A549 (cell line): ENCODE data around the gene FHL1. TPM values are rescaled to one million over a fixed set of nuclear protein-coding genes. Genes with fewer than 3 reads are reported as not detected.

ENCODE experiments used
- ATAC-seq, 2 experiments: fragments of 200-7000 bp in 1 of 2; fragments of >200 bp in 1 of 2; cut with Nextera tagmentation in 1 of 2; cut with Tn5 transposase in 1 of 2; 3 replicates each; pipeline versions ENCODE4 v1.8.0 to v1.9.1; 2018 to 2020; ENCODE audit warnings: mild to moderate bottlenecking in 1 of 2, moderate library complexity in 1 of 2
- CTCF ChIA-PET: fragments of 300-600 bp; sonication (Branson Sonifier 250); formaldehyde crosslinking; extraction: SDS; loops from one replicate; lab custom pipeline; 2021; ENCODE audit warnings: antibody characterized with exemption, inconsistent platforms; lab: Yijun Ruan, JAX
- POLR2A ChIA-PET: fragments of 350-600 bp; formaldehyde crosslinking; extraction: SDS; loops from one replicate; lab custom pipeline; 2021; ENCODE audit warnings: antibody characterized with exemption, inconsistent platforms; lab: Yijun Ruan, JAX
- DNase-seq, 2 experiments: peaks; one replicate each; pipeline versions ENCODE4 v3.0.0 to v3.0.0-alpha.2; 2011 to 2016; ENCODE audit warnings: low read depth in 1 of 2, low spot score in 1 of 2
- FAIRE-seq: peaks from 2 replicates; lab custom pipeline; 2011; peaks lifted over from hg19 to GRCh38; lab: Jason Lieb, UNC
- H3K27ac ChIP-seq, 2 experiments: fragments of >200 bp; sonication (Bioruptor Twin); formaldehyde crosslinking; 3 replicates each; pipeline ENCODE4 v1.5.1; 2016 to 2017
- H3K4me1 ChIP-seq: fragments of >200 bp; sonication (Bioruptor Twin); formaldehyde crosslinking; 3 replicates; pipeline ENCODE4 v1.6.1; 2016
- H3K4me2 ChIP-seq: fragments of >200 bp; sonication (Bioruptor Twin); formaldehyde crosslinking; 3 replicates; pipeline ENCODE4 v1.6.1; 2016
- H3K4me3 ChIP-seq: fragments of >200 bp; sonication (Bioruptor Twin); formaldehyde crosslinking; 3 replicates; pipeline ENCODE4 v1.5.1; 2016
- H3K9me3 ChIP-seq: fragments of >200 bp; sonication (Bioruptor Twin); formaldehyde crosslinking; 3 replicates; pipeline ENCODE4 v1.6.1; 2016
- CBX8 ChIP-seq: fragments of 200-600 bp; sonication (generic); IDR thresholded peaks from 2 replicates; pipeline ENCODE4 v1.6.1; 2016
- CHD4 ChIP-seq: fragments of 200-600 bp; sonication (generic); IDR thresholded peaks from 2 replicates; pipeline ENCODE4 v1.6.1; 2016; ENCODE audit warnings: antibody characterized with exemption, mild to moderate bottlenecking, borderline replicate concordance
- CTCF ChIP-seq: fragments of >200 bp; sonication (Bioruptor Twin); formaldehyde crosslinking; IDR thresholded peaks from 3 replicates; pipeline ENCODE4 v1.5.1; 2016
- EHF ChIP-seq: fragments of 250-450 bp; sonication (Bioruptor Pico); IDR thresholded peaks from 2 replicates; pipeline ENCODE4 v1.5.0; 2020; ENCODE audit warnings: mild to moderate bottlenecking
- EHMT2 ChIP-seq: fragments of 200-600 bp; sonication (generic); IDR thresholded peaks from 2 replicates; pipeline ENCODE4 v1.6.1; 2016; ENCODE audit warnings: antibody characterized with exemption, low read depth, mild to moderate bottlenecking, moderate library complexity
- ELK1 ChIP-seq: fragments of 150-350 bp; IDR thresholded peaks from 2 replicates; pipeline ENCODE4 v1.6.1; 2014; ENCODE audit warnings: low read depth, mild to moderate bottlenecking, low read length
- FOSL2 ChIP-seq, 2 experiments: fragments of 450-650 bp in 1 of 2; fragments of >200 bp in 1 of 2; sonication (Bioruptor Twin) in 1 of 2; formaldehyde crosslinking; IDR thresholded peaks; 2 replicates each; pipeline versions ENCODE4 v1.5.0 to v1.6.1; 2016 to 2020; ENCODE audit warnings: mild to moderate bottlenecking in 1 of 2, moderate library complexity in 1 of 2
- FOXS1 ChIP-seq: fragments of 250-450 bp; sonication (Bioruptor Pico); IDR thresholded peaks from 2 replicates; pipeline ENCODE4 v1.5.0; 2020; ENCODE audit warnings: mild to moderate bottlenecking, moderate library complexity
- HDAC2 ChIP-seq: fragments of 200-600 bp; sonication (generic); IDR thresholded peaks from 2 replicates; pipeline ENCODE4 v1.6.1; 2016
- HES2 ChIP-seq: fragments of >200 bp; sonication (Bioruptor Twin); formaldehyde crosslinking; IDR thresholded peaks from 2 replicates; pipeline ENCODE4 v1.6.1; 2016
- HOXB13 ChIP-seq: fragments of 250-450 bp; sonication (Bioruptor Pico); IDR thresholded peaks from 2 replicates; pipeline ENCODE4 v1.5.0; 2020; ENCODE audit warnings: low read depth, mild to moderate bottlenecking, moderate library complexity
- MAZ ChIP-seq: fragments of 150-350 bp; IDR thresholded peaks from 2 replicates; pipeline ENCODE4 v1.6.1; 2014; ENCODE audit warnings: antibody characterized with exemption, low read depth, low read length, borderline replicate concordance
- NR3C1 ChIP-seq: fragments of >200 bp; sonication (Bioruptor Twin); formaldehyde crosslinking; IDR thresholded peaks from 3 replicates; pipeline ENCODE4 v1.6.1; 2017
- PBX3 ChIP-seq: IDR thresholded peaks from 2 replicates; pipeline ENCODE4 v1.6.1; 2012
- POLR2A ChIP-seq: IDR thresholded peaks from 2 replicates; pipeline ENCODE4 v1.6.1; 2012; ENCODE audit warnings: mild to moderate bottlenecking, low read length
- RARB ChIP-seq: fragments of 250-450 bp; sonication (Bioruptor Pico); IDR thresholded peaks from 2 replicates; pipeline ENCODE4 v1.8.0; 2021; ENCODE audit warnings: mild to moderate bottlenecking, moderate library complexity
- REST ChIP-seq: fragments of 200-600 bp; sonication (generic); IDR thresholded peaks from 2 replicates; pipeline ENCODE4 v1.6.1; 2016; ENCODE audit warnings: antibody characterized with exemption, mild to moderate bottlenecking, moderate library complexity
- RFX5 ChIP-seq: fragments of 450-650 bp; IDR thresholded peaks from 2 replicates; pipeline ENCODE4 v1.7.1; 2014; ENCODE audit warnings: antibody characterized with exemption, mild to moderate bottlenecking, moderate library complexity
- SMC3 ChIP-seq: fragments of >200 bp; sonication (Bioruptor Twin); formaldehyde crosslinking; IDR thresholded peaks from 3 replicates; pipeline ENCODE4 v1.6.1; 2018; ENCODE audit warnings: inconsistent platforms
- USF2 ChIP-seq: fragments of 450-650 bp; IDR thresholded peaks from 2 replicates; pipeline ENCODE4 v1.6.1; 2014; ENCODE audit warnings: antibody characterized with exemption
- ZNF302 ChIP-seq: fragments of 250-450 bp; sonication (Bioruptor Pico); IDR thresholded peaks from 2 replicates; pipeline ENCODE4 v1.9.0; 2021; ENCODE audit warnings: inconsistent platforms, mild to moderate bottlenecking, moderate library complexity
- WGBS: methylation state at CpG from one replicate; pipeline ENCODE4 v1.1.6; 2017; ENCODE audit errors: missing lambda C conversion rate; 5-methylcytosine and 5-hydroxymethylcytosine counted together
- polyA plus RNA-seq, 4 experiments: library from polyadenylated mRNA; depleted of rRNA in 3 of 4; stranded (reverse); fragments of >200 nt; fragmentation: RNase III in 1 of 4; extraction: RNeasy Plus Mini Kit Qiagen cat#74134 plus additional on column Dnase treatment in 1 of 4; gene quantifications; 2 replicates in 3 of 4; 3 replicates in 1 of 4; pipeline ENCODE4 v1.2.3, GENCODE V29; 2011 to 2017

The FHL1 gene
- polyA plus RNA-seq, 2 of the 4 experiments (the other 2 are of a cell fraction) = 31.6 to 32.2 TPM

GRCh38 chrX:136190038-136190713, 42.8 kb downstream of the FHL1 start:
- no peak for DNase-seq
- POLR2A ChIA-PET = no interaction called here
- Histone ChIP-seq H3K4me3 (no peak overlapping the region), H3K27ac (no peak overlapping the region), H3K4me1 (peaks cover 13% of the 10 kb centered on the region), H3K4me2 (no peak overlapping the region), H3K9me3 (no peaks in the 10 kb centered on the region)
- FAIRE-seq = no peak
- WGBS = 84% methylated on average over 10 of the region's 10 CpGs
- ATAC-seq = no peak
- no peak for TF ChIP-seq FOXS1 (CRISPR knock-in tag)
- no peak for TF ChIP-seq HES2
- no peak for TF ChIP-seq FOSL2 (IDR thresholded peaks at IDR 0.05)
- TF ChIP-seq FOSL2 (CRISPR knock-in tag; IDR thresholded peaks at IDR 0.05) = no peak
- TF ChIP-seq ELK1 = no peak
- no peak for TF ChIP-seq CHD4
- no peak for TF ChIP-seq EHF (CRISPR knock-in tag)
- no peak for TF ChIP-seq NR3C1
- TF ChIP-seq USF2 = no peak
- no peak for TF ChIP-seq HOXB13
- no peak for TF ChIP-seq REST
- TF ChIP-seq CBX8 = no peak
- no peak for TF ChIP-seq PBX3
- TF ChIP-seq ZNF302 = no peak
- TF ChIP-seq RFX5 = no peak
- no peak for TF ChIP-seq EHMT2
- no peak for TF ChIP-seq HDAC2
- no peak for TF ChIP-seq MAZ
- CTCF ChIA-PET = interaction anchor here (0.6 to 1.6 kb wide), 4 partner anchors 21 to 28 kb away, joined by 3 to 5 read pairs (median 3); no protein-coding TSS in a partner anchor

- Histone ChIP-seq H3K4me3 (no peak overlapping the region), H3K9me3 (no peaks in the 10 kb centered on the region), H3K4me2 (no peak overlapping the region), H3K27ac (no peak overlapping the region), H3K4me1 (peaks cover 4% of the 10 kb centered on the region)
- ATAC-seq (no peak), FAIRE-seq (no peak), DNase-seq (no peak)
- ChIA-PET POLR2A (no interaction called here), CTCF (interaction anchor here (0.6 to 2.2 kb wide), 6 partner anchors 18 to 163 kb away, joined by 3 to 6 read pairs (median 4); no protein-coding TSS in a partner anchor)
- WGBS = 82% methylated on average over 6 of the region's 6 CpGs
- no peak for TF ChIP-seq RARB (CRISPR knock-in tag)
- TF ChIP-seq SMC3 = no peak
- no peak for TF ChIP-seq POLR2A
- no peak for TF ChIP-seq CTCF
- TF ChIP-seq REST = no peak
Observed at GRCh38 chrX:136191171-136191570, 43.8 kb downstream of the FHL1 start.
